GM12878 (cell line): ENCODE measurements around the gene IGF2BP2. TPM values are rescaled to one million over a fixed set of nuclear protein-coding genes. Genes with fewer than 3 reads are reported as not detected.
"Not testable (repeated sequence)": the region's sequence is repeated elsewhere in the genome, so short reads cannot be mapped to it uniquely, and the experiment has no call there.

Experiments used
- ATAC-seq: fragments of 200-7000 bp; cut with Tn5 transposase; 3 replicates; pipeline ENCODE4 v1.9.1; 2020; ENCODE audit warnings: mild to moderate bottlenecking, moderate library complexity
- BruUV-seq: library from RNA; stranded (reverse); fragments of 400-500 nt; replicated peaks from 2 replicates; lab custom pipeline; 2021; lab: Mats Ljungman, UMichigan
- CTCF ChIA-PET: fragments of 300-600 bp; sonication (Branson Sonifier 250); formaldehyde crosslinking; extraction: SDS; loops from one replicate; lab custom pipeline; 2021; ENCODE audit warnings: inconsistent platforms; lab: Yijun Ruan, JAX
- POLR2A ChIA-PET: fragments of 350-600 bp; formaldehyde crosslinking; extraction: SDS; loops from one replicate; lab custom pipeline; 2021; ENCODE audit warnings: inconsistent platforms; lab: Charles Lee
- RAD21 ChIA-PET: fragments of 300-600 bp; sonication (Branson Sonifier 250); formaldehyde crosslinking; loops from one replicate; lab custom pipeline; 2023; ENCODE audit warnings: antibody characterized with exemption; ENCODE audit not compliant: unreplicated experiment; lab: Charles Lee
- SMC1A ChIA-PET: fragments of 300-600 bp; sonication (Branson Sonifier 250); formaldehyde crosslinking; loops from one replicate; lab custom pipeline; 2023; ENCODE audit not compliant: unreplicated experiment, uncharacterized antibody; lab: Charles Lee
- DNase-seq: peaks from one replicate; pipeline ENCODE4 v3.0.0-alpha.2; 2011; ENCODE audit warnings: low read depth, low spot score
- FAIRE-seq: peaks from 3 replicates; lab custom pipeline; 2011; peaks lifted over from hg19 to GRCh38; lab: Jason Lieb, UNC
- H2AFZ ChIP-seq: 2 replicates; pipeline ENCODE4 v1.6.0; 2011; ENCODE audit warnings: low read depth, low read length, control low read depth; ENCODE audit not compliant: control insufficient read depth
- H3K27ac ChIP-seq: 2 replicates; pipeline ENCODE4 v1.5.1; 2011; ENCODE audit warnings: control low read depth; ENCODE audit not compliant: control insufficient read depth, insufficient read depth
- H3K27me3 ChIP-seq, 2 experiments: replicated peaks in 1 of 2; 2 replicates each; pipeline versions ENCODE4 v1.6.0 to v1.6.1; 2011; ENCODE audit warnings: low read length in 1 of 2; ENCODE audit not compliant: control insufficient read depth in 2 of 2, insufficient read depth in 2 of 2
- H3K36me3 ChIP-seq, 2 experiments: 2 replicates each; pipeline ENCODE4 v1.5.1; 2011; ENCODE audit warnings: low read length in 1 of 2; ENCODE audit not compliant: control insufficient read depth in 2 of 2, insufficient read depth in 2 of 2
- H3K4me1 ChIP-seq: 2 replicates; pipeline ENCODE4 v1.6.1; 2011; ENCODE audit warnings: mild to moderate bottlenecking, low read length, moderate library complexity, mixed read lengths; ENCODE audit not compliant: control insufficient read depth, insufficient read depth
- H3K4me2 ChIP-seq: 2 replicates; pipeline ENCODE4 v1.6.0; 2011; ENCODE audit warnings: control low read depth; ENCODE audit not compliant: control insufficient read depth, insufficient read depth
- H3K4me3 ChIP-seq: fragments of 200-600 bp; sonication (generic); 2 replicates; pipeline ENCODE4 v1.5.1; 2016
- H3K79me2 ChIP-seq: 2 replicates; pipeline ENCODE4 v1.6.0; 2011; ENCODE audit warnings: low read length; ENCODE audit not compliant: control insufficient read depth, insufficient read depth
- H3K9ac ChIP-seq: 2 replicates; pipeline ENCODE4 v1.8.0; 2011; ENCODE audit warnings: low read length, control low read depth, mixed read lengths; ENCODE audit not compliant: control insufficient read depth, insufficient read depth
- H3K9me3 ChIP-seq: replicated peaks from 3 replicates; pipeline ENCODE4 v1.5.1; 2011; ENCODE audit warnings: mild to moderate bottlenecking, low read length; ENCODE audit not compliant: control insufficient read depth, insufficient read depth
- H4K20me1 ChIP-seq: 2 replicates; pipeline ENCODE4 v1.6.0; 2011; ENCODE audit not compliant: control insufficient read depth, insufficient read depth
- EP300 ChIP-seq, 2 experiments: fragments of 150-350 bp in 1 of 2; IDR thresholded peaks; 2 replicates each; pipeline ENCODE4 v1.6.1; 2011 to 2012; ENCODE audit warnings: low read depth in 2 of 2, low read length in 2 of 2, borderline replicate concordance in 1 of 2, improper control_type of control experiment in 1 of 2, inconsistent platforms in 1 of 2; ENCODE audit not compliant: control insufficient read depth in 1 of 2
- NBN ChIP-seq: fragments of 450-650 bp; IDR thresholded peaks from 2 replicates; pipeline ENCODE4 v1.6.1; 2016
- RB1 ChIP-seq: fragments of 450-650 bp; formaldehyde crosslinking; IDR thresholded peaks from 2 replicates; pipeline ENCODE4 v1.6.1; 2017; ENCODE audit warnings: mild to moderate bottlenecking, borderline replicate concordance
- ZNF24 ChIP-seq: fragments of 450-650 bp; IDR thresholded peaks from 2 replicates; pipeline ENCODE4 v1.6.1; 2017; ENCODE audit warnings: antibody characterized with exemption, mild to moderate bottlenecking
- WGBS: methylation state at CpG from one replicate; pipeline ENCODE4 v1.1.6; 2016; ENCODE audit warnings: low lambda C conversion rate; ENCODE audit not compliant: insufficient replicate concordance, insufficient coverage; ENCODE audit errors: missing lambda C conversion rate; 5-methylcytosine and 5-hydroxymethylcytosine counted together
- in situ Hi-C: fragments of 300-500 bp; cut with MboI; formaldehyde crosslinking; loops from 9 replicates; pipeline ENCODE4 v1.14.3; 2018; ENCODE audit warnings: mixed read lengths
- intact Hi-C: fragments of 100-400 bp; cut with micrococcal nuclease; formaldehyde crosslinking; loops from one replicate; pipeline ENCODE4 v1.14.2; 2022; ENCODE audit not compliant: unreplicated experiment
- polyA plus RNA-seq, 11 experiments: library from polyadenylated mRNA; depleted of rRNA in 4 of 11; unstranded in 6 of 11; stranded (reverse) in 5 of 11; fragments of >200 nt; fragmentation: Nextera tagmentation in 4 of 11; fragmentation: Illumina TruSeq in 1 of 11; extraction: Ambion mirVana in 4 of 11; extraction: Trizol in 1 of 11; gene quantifications; 1 replicate in 1 of 11; 2 replicates in 10 of 11; pipeline versions ENCODE4 v1.2.1 to v1.2.3, GENCODE V29; 2011 to 2016; ENCODE audit warnings: inconsistent platforms in 2 of 11, missing spikeins in 2 of 11, low read depth in 1 of 11
- total RNA-seq, 4 experiments: library from RNA; depleted of rRNA in 3 of 4; stranded (reverse); fragments of >200 nt in 3 of 4; fragmentation: Illumina TruSeq in 1 of 4; extraction: Trizol in 1 of 4; gene quantifications; 2 replicates each; pipeline versions ENCODE4 v1.2.1 to v1.2.3, GENCODE V29; 2013 to 2021

IGF2BP2 gene
- total and polyA plus RNA-seq, 10 of the 15 experiments (the other 5 are each of a cell fraction or from before 2014, with no cell fraction given), result 0.25 to 0.72 TPM; not detected in 8

GRCh38 chr3:185661772-185662171 is 163.1 kb downstream of the IGF2BP2 start:
- H3K4me2 ChIP-seq, result no peak overlapping the region
- H3K9me3 ChIP-seq, result no peaks in the 10 kb centered on the region
- intact Hi-C loops, result no loop called here
- no peak for TF ChIP-seq EP300 (IDR thresholded peaks at IDR 0.05; ENCODE audit: borderline replicate concordance in 1 of 2, control insufficient read depth in 1 of 2, low read depth in 2 of 2, low read length in 2 of 2)
- no peak for TF ChIP-seq ZNF24
- no peak for TF ChIP-seq RB1
- TF ChIP-seq NBN, result no peak
- peaks cover 2 to 6% of the 10 kb centered on the region in 2 experiments; a peak in 3 of 4 replicates for H3K27me3 ChIP-seq
- FAIRE-seq (no peak), ATAC-seq (no peak), DNase-seq (no peak)
- no peaks in the 10 kb centered on the region for H3K4me1 ChIP-seq
- no peak overlapping the region for H3K4me3 ChIP-seq
- ChIA-PET SMC1A (interaction anchor here (0.6 to 3.2 kb wide), 9 partner anchors 11 to 436 kb away, joined by 3 to 37 read pairs (median 4); no protein-coding TSS in a partner anchor), RAD21 (interaction anchor here (0.6 to 3.4 kb wide), 5 partner anchors 104 to 408 kb away, joined by 3 to 34 read pairs (median 3); no protein-coding TSS in a partner anchor), POLR2A (no interaction called here), CTCF (interaction anchor here (1.0 to 7.1 kb wide), 4 partner anchors 14 to 116 kb away, joined by 3 to 198 read pairs (median 20); no protein-coding TSS in a partner anchor)
- H3K27ac ChIP-seq, result no peak overlapping the region
- 30% methylated on average over 4 of the region's 4 CpGs for WGBS
- BruUV-seq, result no TSS peak
- H3K79me2 ChIP-seq, result no peaks in the 10 kb centered on the region
- H2AFZ ChIP-seq, result no peak overlapping the region
- no peaks in the 10 kb centered on the region for H3K36me3 ChIP-seq
- in situ Hi-C loops, result no loop called here
- no peak overlapping the region for H3K9ac ChIP-seq
- no peaks in the 10 kb centered on the region for H4K20me1 ChIP-seq

GRCh38 chr3:185661296-185661695 is 163.5 kb downstream of the IGF2BP2 start:
- BruUV-seq, POLR2A ChIA-PET, H3K9me3 ChIP-seq, H3K4me2 ChIP-seq, H3K4me3 ChIP-seq, DNase-seq, H3K9ac ChIP-seq, in situ Hi-C loops, H3K36me3 ChIP-seq, H3K4me1 ChIP-seq, H3K27me3 ChIP-seq, H3K79me2 ChIP-seq, ATAC-seq, intact Hi-C loops, H2AFZ ChIP-seq, FAIRE-seq, H3K27ac ChIP-seq, H4K20me1 ChIP-seq: not testable (repeated sequence)
- ChIA-PET SMC1A (interaction anchor here (0.6 to 3.2 kb wide), 10 partner anchors 10 to 729 kb away, joined by 3 to 37 read pairs (median 4); no protein-coding TSS in a partner anchor), CTCF (interaction anchor here (1.0 to 7.1 kb wide), 20 partner anchors 10 to 1161 kb away, joined by 3 to 198 read pairs (median 6); no protein-coding TSS in a partner anchor), RAD21 (interaction anchor here (0.7 to 3.4 kb wide), 8 partner anchors 104 to 879 kb away, joined by 3 to 34 read pairs (median 6); no protein-coding TSS in a partner anchor)
- 62% methylated on average over 10 of the region's 10 CpGs for WGBS
